ENCODE measurements around the gene CCDC80.
A peak's percentile ranks its signal among the peaks of the same experiment; 100 is the strongest.
"Not testable (repeated sequence)": the region's sequence is repeated elsewhere in the genome, so short reads cannot be mapped to it uniquely, and the experiment has no call there.

The CCDC80 gene

GRCh38 chr3:112640930-112641801 lies at the start of gene CCDC80:
Gene CCDC80 (minus strand): TSS chr3:112641143. CDS start chr3:112639905, 1,238 bp downstream.
- no peak for DNase-seq (ENCODE audit: low read depth)

- DNase-seq (ENCODE audit: low read depth) = no peak
These were observed 49.0 kb upstream of the CCDC80 start for GRCh38 chr3:112689989-112690388.

- no peak for DNase-seq (ENCODE audit: low read depth)
These were observed 48.4 kb upstream of the CCDC80 start for GRCh38 chr3:112689385-112689784.

- DNase-seq (ENCODE audit: low read depth) = no peak
These were observed 47.9 kb upstream of the CCDC80 start for GRCh38 chr3:112688819-112689218.

- DNase-seq (ENCODE audit: low read depth) = no peak
These were observed 47.3 kb upstream of the CCDC80 start for GRCh38 chr3:112688085-112688769.

GRCh38 chr3:112687616-112688015 lies 46.7 kb upstream of the CCDC80 start:
- no peak for DNase-seq (ENCODE audit: low read depth)

GRCh38 chr3:112687211-112687610 lies 46.3 kb upstream of the CCDC80 start:
- no peak for DNase-seq (ENCODE audit: low read depth)

- DNase-seq (ENCODE audit: low read depth) = no peak
These were observed 45.2 kb upstream of the CCDC80 start for GRCh38 chr3:112685956-112686799.

- no peak for DNase-seq (ENCODE audit: low read depth)
These were observed 44.5 kb upstream of the CCDC80 start for GRCh38 chr3:112685420-112685819.

GRCh38 chr3:112682361-112682760 lies 41.4 kb upstream of the CCDC80 start:
- no peak for DNase-seq (ENCODE audit: low read depth)

GRCh38 chr3:112681822-112682325 lies 40.9 kb upstream of the CCDC80 start:
- DNase-seq (ENCODE audit: low read depth) = no peak

- DNase-seq (ENCODE audit: low read depth) = peak; percentile 84
These were observed 35.8 kb upstream of the CCDC80 start for GRCh38 chr3:112676659-112677234.

- no peak for DNase-seq (ENCODE audit: low read depth)
These were observed 35.1 kb upstream of the CCDC80 start for GRCh38 chr3:112675943-112676535.

GRCh38 chr3:112675349-112675748 lies 34.4 kb upstream of the CCDC80 start:
- no peak for DNase-seq (ENCODE audit: low read depth)

GRCh38 chr3:112672716-112673541 lies 32.0 kb upstream of the CCDC80 start:
- DNase-seq (ENCODE audit: low read depth) = no peak

GRCh38 chr3:112671930-112672715 lies 31.2 kb upstream of the CCDC80 start:
- DNase-seq (ENCODE audit: low read depth) = no peak

GRCh38 chr3:112670824-112671223 lies 29.9 kb upstream of the CCDC80 start:
- no peak for DNase-seq (ENCODE audit: low read depth)

- DNase-seq (ENCODE audit: low read depth) = no peak
These were observed 26.7 kb upstream of the CCDC80 start for GRCh38 chr3:112667599-112667998.

GRCh38 chr3:112665009-112665408 lies 24.1 kb upstream of the CCDC80 start:
- not testable (repeated sequence) for DNase-seq (ENCODE audit: low read depth)

GRCh38 chr3:112656043-112656442 lies 15.1 kb upstream of the CCDC80 start:
- DNase-seq (ENCODE audit: low read depth) = no peak

Data from stimulated activated CD4-positive, alpha-beta T cell treated with anti-CD3 and anti-CD28 coated beads, Interleukin-2, amount 100 ng/mL, for 4 hours (primary cell).